HG02943 (cell line): Measurements from ENCODE around the gene FMN2.
"Not testable (repeated sequence)": the region's sequence is repeated elsewhere in the genome, so short reads cannot be mapped to it uniquely, and the experiment has no call there.

Experiments used
- ATAC-seq: cut with Tn5 transposase; IDR thresholded peaks from one replicate; pipeline ENCODE4 v1.9.1; 2021; ENCODE audit warnings: mild to moderate bottlenecking, low read depth, moderate library complexity; ENCODE audit not compliant: unreplicated experiment

The FMN2 gene

DNA sequence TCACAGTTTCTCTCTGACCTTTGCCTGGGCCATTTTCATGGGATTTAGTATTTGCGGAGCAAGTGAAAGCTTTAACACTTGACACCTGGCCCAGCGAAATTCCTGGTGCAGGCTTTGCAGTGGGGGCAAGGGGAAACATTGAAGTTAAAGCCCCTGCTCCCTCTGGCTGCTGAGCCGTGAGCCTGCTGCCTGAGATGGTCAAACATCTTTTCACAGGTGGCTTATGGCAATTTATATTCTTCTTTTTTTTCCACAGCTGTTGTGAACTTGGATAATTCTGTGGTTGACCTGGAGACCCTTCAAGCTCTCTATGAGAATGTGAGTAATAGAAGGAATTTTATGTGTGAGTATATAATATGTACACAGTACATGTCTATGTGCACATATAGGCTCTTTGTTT is 202.9 kb downstream of the FMN2 start:
- no peak for ATAC-seq

DNA sequence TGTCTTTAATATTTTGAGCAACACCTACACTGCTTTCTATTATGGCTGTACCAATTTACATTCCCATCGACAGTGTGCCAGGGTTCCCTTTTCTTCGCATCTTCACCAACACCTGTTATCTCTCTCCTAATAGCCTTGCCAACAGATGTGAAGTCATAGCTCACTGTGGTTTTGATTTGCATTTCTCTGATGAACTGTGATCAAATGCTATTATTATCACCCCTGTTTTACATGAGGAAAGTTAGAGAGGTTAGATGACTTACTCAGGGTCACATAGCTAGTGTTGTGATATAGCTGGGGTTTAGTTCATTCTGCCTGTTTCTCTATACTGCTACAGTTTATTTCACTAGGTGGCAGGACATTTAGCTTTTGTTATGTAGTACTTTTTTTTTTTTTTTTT is 204.1 kb downstream of the FMN2 start:
- ATAC-seq, result no peak

DNA sequence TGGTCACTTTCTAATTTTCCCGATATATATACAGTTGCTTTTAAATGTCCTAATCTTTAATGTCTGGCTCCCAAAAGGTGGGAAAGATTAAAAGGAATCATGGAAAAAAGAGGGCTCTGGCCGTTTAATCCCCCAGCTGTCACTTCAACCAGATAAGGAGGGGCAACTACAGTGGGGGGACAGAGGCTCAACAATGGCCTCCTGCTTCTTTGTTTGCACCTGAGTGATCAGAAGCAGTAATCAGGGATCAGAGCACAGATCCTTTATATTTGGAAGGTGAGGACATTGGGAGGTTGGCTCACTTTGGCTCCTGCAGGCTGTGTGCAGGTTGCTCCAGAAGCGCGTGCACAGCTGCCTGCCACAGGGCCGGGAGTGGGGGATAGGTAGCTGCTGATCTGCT is 212.8 kb downstream of the FMN2 start:
- ATAC-seq, result no peak

- ATAC-seq, result no peak
These were observed 215.0 kb downstream of the FMN2 start for GRCh38 chr1:240306673-240307072.

GRCh38 chr1:240308096-240308495 is 216.4 kb downstream of the FMN2 start:
- ATAC-seq, result no peak

GRCh38 chr1:240309769-240310168 is 218.1 kb downstream of the FMN2 start:
- no peak for ATAC-seq

DNA sequence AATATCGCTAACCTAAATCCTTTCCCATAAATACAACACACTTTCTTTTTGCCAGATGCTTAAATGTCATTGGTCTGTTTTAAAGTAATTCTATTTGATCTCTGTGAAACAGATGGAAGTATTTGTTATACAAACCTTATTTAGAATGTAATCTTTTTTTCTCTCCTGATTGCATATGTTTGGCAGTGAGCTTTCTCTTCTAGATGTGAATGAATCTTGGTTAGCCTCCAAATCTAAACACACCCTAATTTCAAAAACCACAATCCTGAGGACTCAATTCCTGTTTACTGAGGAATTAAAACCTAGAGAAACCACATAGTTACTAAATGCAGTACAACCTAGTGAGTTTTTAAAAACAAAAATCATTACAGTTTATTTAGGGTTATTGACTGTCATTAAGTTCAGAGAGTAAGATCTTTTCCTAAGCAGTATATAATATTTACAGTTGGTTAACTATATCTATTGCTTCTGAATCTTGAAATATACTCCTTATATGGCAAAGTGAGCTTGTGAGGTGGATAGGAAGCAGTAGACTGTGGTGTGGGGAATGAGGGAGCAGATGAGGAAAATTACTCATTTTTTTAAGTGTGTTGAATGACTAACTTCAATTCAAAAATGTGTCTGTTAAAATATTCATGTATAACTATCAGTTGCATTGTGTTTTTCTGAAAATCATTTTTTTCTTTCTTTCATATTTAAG is 218.7 kb downstream of the FMN2 start:
- no peak for ATAC-seq

DNA sequence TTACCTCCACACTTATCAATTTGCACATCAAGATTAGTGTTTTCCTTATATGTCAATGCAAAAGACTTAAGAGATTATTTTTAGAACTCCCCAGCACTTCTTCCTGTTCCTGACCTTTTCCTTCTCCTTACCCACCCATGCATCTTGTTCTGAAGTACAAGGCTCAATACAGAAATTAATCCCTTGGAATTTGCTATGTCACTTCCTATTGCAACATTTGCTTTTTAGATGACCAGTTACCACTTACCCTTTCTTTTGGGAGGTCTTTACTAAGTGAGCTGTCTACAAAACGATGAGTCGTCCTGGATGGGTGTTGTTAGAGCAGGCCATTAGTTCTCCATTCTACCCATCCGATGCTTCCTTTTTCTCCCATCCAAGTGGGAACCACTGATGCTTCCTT is 221.2 kb downstream of the FMN2 start:
- ATAC-seq, result no peak

DNA sequence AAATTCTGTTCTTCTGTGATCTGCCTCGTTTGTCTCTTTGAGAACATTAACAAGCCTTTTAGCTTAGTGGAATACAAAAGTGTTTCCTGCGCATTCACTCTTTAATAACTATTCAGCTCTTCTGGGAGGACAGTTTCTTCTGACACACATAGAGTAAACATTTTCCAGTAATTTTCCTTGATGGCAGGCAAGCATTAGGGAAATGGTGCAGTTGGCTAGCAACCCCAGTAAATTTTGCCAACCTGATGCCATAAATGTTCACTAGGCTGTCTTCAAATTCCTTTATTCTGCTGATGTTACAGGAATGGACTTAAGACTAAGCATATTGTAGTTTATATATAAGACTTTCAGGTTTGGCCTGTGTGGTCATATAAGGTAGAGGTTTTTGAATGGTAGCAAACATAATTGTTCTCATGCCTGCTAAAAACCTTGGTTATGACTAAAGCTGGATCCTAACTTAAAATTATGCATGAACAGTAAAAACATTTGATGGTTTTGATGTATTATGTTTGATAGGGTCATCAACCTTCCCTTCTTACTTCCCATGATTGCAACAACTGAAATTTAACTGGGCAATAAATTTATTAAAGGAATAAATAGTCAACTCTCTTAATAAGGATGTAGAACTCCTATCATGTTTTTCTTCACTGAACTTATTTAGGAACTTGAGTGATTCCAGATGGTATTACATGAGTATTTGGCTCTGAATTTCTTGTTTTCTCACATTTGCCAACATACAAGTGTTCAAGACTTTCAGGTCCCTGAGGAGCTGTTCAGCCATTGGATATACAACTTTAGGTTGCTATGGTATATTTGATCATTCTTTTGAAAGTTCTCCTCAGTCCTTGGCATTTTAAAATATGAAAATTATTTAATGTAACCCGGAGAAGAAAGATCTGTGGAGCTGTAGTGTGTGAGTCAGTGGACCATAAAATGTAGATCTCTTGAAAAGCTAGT is 223.4 kb downstream of the FMN2 start:
- no peak for ATAC-seq

GRCh38 chr1:240319998-240320397 is 228.3 kb downstream of the FMN2 start:
- ATAC-seq, result no peak

- no peak for ATAC-seq
These were observed 229.0 kb downstream of the FMN2 start for GRCh38 chr1:240320659-240321058.

GRCh38 chr1:240322943-240323342 is 231.3 kb downstream of the FMN2 start:
- no peak for ATAC-seq

DNA sequence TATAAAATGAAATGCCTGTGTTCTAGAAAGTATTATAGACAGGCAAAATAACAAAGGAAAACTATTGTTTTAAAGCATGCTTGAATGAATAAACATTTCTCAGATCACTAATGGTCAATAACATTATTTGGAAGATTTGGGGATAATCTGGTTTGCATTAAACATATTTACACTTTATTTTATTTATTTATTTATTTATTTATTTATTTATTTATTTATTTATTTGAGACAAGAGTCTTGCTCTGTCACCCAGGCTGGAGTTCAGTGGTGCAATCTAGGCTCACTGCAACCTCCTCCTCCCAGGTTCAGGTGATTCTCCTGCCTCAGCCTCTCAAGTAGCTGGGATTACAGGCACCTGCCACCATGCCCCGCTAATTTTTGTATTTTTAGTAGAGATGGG is 236.7 kb downstream of the FMN2 start:
- not testable (repeated sequence) for ATAC-seq

DNA sequence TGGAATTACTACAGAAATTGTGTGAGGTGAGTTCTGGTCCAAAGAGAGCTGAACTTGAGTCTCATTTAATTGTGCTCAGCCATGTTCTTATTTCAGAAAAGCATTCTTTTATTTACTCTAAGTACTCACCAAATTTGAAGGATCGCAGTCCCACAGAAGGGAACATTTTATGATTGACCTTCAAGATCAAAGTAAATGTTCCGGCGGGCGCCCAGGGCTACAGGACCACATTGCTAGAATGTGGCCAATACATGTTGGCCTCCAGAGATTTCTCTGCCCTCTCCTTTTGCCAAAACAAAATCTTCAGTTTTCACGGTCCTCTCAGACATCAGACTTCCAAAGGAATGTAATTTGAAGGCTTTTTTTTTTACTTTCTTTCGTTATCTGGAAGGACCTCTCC is 237.8 kb downstream of the FMN2 start:
- no peak for ATAC-seq

DNA sequence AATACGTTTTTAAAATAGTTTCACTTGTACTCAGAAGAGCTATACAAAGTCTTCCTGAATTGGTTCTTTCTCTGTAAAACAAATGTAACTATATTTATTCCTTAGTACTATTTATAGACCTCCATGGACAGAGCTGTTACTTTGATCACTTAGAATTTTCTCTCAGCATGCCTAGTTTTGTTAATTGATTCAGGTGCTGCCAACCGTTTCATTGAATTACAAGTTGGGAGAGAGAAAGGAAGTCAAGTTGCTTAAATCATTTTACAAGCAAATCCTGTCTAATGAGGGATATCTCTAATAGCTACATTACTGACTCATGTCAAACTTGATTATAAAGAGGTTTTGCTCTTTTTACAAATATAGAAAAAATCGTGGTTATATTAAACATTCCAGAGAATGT is 241.0 kb downstream of the FMN2 start:
- no peak for ATAC-seq

DNA sequence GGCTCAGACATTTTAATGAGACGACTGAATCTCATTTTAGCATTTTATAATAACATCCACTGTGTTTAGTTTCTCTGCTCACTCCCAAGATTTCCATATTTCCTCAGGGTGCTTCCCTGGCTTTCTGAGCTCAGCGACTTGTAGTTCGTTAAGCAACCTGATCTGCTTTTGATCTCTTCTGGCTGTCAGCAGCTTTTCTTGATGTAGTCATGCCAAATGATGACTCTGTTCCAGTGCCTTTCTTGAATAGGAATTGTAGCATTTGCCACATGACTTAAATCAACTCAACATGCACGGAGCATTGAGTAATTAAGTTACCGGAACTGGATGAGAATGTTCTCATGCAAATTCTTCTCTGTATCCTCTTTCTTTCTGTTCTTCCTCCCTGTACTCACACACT is 246.1 kb downstream of the FMN2 start:
- no peak for ATAC-seq

DNA sequence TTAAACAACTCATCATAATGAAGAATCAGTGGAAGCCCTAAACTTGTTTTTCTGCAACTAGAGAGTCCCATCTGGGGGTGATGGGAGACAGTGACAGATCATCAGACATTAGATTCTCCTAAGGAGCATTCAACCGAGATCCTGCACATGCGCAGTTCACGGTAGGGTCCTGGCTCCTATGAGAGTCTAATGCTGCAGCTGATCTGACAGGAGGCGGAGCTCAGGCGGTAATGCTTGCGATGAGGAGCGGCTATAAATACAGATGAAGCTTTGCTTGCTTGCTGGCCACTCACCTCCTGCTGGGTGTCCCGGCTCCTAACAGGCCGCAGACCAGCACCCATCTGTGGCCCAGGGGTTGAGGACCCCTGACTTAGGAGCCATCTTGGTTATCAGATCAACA is 247.2 kb downstream of the FMN2 start:
- no peak for ATAC-seq

GRCh38 chr1:240341365-240342250 is 249.9 kb downstream of the FMN2 start:
- no peak for ATAC-seq

DNA sequence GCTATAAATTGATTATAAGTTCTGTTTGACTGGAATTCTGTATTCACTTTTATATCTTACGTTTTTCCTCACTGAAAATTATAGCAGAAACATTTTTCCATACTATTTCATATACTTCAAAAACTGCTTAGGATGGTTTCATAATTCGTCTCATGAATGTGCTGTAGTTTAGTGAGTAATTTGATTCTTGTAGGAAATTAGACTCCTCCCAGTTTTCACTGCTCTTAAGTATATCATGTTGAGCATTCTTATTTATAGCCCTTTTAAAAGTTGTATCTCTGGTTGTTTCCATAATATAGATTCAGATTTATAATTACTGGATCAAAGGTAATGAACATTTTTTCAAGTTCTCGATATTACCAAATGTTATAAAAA is 250.6 kb downstream of the FMN2 start:
- ATAC-seq, result no peak

GRCh38 chr1:240343045-240343444 is 251.4 kb downstream of the FMN2 start:
- ATAC-seq, result no peak

- no peak for ATAC-seq
These were observed 252.3 kb downstream of the FMN2 start for GRCh38 chr1:240343966-240344365.
